ENCODE data around the gene CLIC3.

DNA sequence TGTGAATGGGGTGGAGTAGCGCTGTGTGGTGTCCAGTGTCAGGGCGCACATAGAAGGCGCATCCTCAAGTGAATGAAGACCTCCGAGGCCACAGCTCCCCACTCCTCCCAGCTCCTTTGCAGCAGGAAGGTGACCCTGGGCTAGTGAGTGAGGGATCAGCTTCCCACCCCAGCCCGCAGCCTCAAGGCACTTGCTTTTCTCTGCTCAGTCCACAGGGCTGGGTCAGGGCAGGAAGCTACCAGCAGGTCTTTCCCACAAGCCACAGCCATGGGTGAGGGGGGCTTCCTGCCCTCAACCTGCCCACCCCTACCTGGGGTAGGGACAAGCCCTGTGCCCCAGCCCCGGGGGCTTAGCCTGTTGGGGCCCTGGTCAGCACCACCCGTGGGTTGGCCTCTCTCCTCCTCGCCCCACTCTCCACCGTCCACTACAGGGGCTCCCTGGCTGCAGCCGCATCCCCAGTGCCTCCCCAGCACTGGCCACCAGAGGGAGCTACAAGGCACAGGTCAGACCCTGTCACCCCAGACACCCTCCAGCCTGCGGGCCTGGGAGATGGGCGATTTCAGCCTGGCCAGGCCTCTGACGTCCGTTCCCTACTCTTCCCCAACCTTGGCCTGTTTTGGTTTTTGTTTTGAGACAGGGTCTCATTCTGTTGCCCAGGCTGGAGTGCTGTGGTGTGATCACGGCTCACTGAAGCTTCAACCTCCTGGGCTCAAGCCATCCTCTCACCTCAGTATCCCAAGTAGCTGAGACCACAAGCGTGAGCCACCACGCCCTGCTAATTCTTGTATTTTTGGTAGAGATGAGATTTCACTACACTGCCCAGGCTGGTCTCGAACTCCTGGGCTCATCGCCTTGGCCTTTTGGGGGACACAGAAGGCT lies 32.9 kb upstream of the CLIC3 start:
- TF ChIP-seq CTCF (conservative IDR thresholded peaks at IDR 0.05; ENCODE audit: low read depth, low read length) (peak; percentile 80), EZH2 (IDR thresholded peaks at IDR 0.05; ENCODE audit: low read length, unreplicated experiment) (no peak), EZH2phosphoT487 (IDR thresholded peaks at IDR 0.05; ENCODE audit: borderline replicate concordance, low read length) (no peak)

Data from PC-3 (cell line).